ENCODE measurements around the gene CCDC57. TPM values are rescaled to one million over a fixed set of nuclear protein-coding genes. Genes with fewer than 3 reads are reported as not detected.

Gene CCDC57
- total RNA-seq, 1 experiment from 2014 or later, result 36.6 TPM

- Histone ChIP-seq H3K27me3 (ENCODE audit: low read length) (no peaks in the 10 kb centered on the region), H3K36me3 (ENCODE audit: low read depth, low read length) (peaks cover 38% of the 10 kb centered on the region), H3K27ac (ENCODE audit: low read length) (0 out of 2 replicates have a peak overlapping the region, but pooled peaks have one; percentile 9), H3K4me1 (ENCODE audit: insufficient read depth, low read length) (peaks cover 69% of the 10 kb centered on the region), H2AFZ (ENCODE audit: low read length) (no peak overlapping the region), H3K9ac (ENCODE audit: low read length) (no peak overlapping the region), H4K20me1 (ENCODE audit: low read length) (peaks cover 75% of the 10 kb centered on the region), H3K9me2 (replicated peaks; ENCODE audit: low read length) (no peaks in the 10 kb centered on the region), H3K4me3 (ENCODE audit: low read length) (no peak overlapping the region), H3K79me2 (ENCODE audit: low read length) (peaks cover 86% of the 10 kb centered on the region), H3K9me3 (ENCODE audit: low read length) (no peaks in the 10 kb centered on the region), H3F3A (ENCODE audit: low read length, unreplicated experiment) (peaks cover 20% of the 10 kb centered on the region), H3K4me2 (ENCODE audit: low read length) (no peak overlapping the region)
- BruUV-seq (replicated peaks), result no TSS peak
- DNase-seq (peak; percentile 63), ATAC-seq (no peak)
- ChIA-PET POLR2A (ENCODE audit: unreplicated experiment) (no interaction called here), CTCF (interaction anchor here (0.5 to 1.2 kb wide), 2 partner anchors 30 to 380 kb away, joined by 3 to 7 read pairs; no protein-coding TSS in a partner anchor)
- TF ChIP-seq CTCF (conservative IDR thresholded peaks at IDR 0.05; ENCODE audit: low read depth, low read length), result peak; percentile 88
- no peak for TF ChIP-seq EZH2phosphoT487 (IDR thresholded peaks at IDR 0.05; ENCODE audit: borderline replicate concordance, low read length)
- intact Hi-C loops (cut with micrococcal nuclease), result no loop called here
Measured at GRCh38 chr17:82236142-82236971, 23.7 kb upstream of the CCDC57 start.

- peaks cover 92% of the 10 kb centered on the region for H3K79me2 ChIP-seq (ENCODE audit: low read length)
- intact Hi-C loops (cut with micrococcal nuclease), result no loop called here
- H3K9me2 ChIP-seq (replicated peaks; ENCODE audit: low read length), result no peaks in the 10 kb centered on the region
- peaks cover 78% of the 10 kb centered on the region for H4K20me1 ChIP-seq (ENCODE audit: low read length)
- H3K4me1 ChIP-seq (ENCODE audit: insufficient read depth, low read length), result peaks cover 63% of the 10 kb centered on the region
- H3K27me3 ChIP-seq (ENCODE audit: low read length), result no peaks in the 10 kb centered on the region
- 0 out of 2 replicates have a peak, but pooled peaks have one; percentile 2 for ATAC-seq
- H3K27ac ChIP-seq (ENCODE audit: low read length), result 0 out of 2 replicates have a peak overlapping the region, but pooled peaks have one; percentile 9
- no TSS peak for BruUV-seq (replicated peaks)
- no peak for DNase-seq
- TF ChIP-seq EZH2phosphoT487 (IDR thresholded peaks at IDR 0.05; ENCODE audit: borderline replicate concordance, low read length) (no peak), EZH2 (IDR thresholded peaks at IDR 0.05; ENCODE audit: low read length, unreplicated experiment) (no peak), CTCF (conservative IDR thresholded peaks at IDR 0.05; ENCODE audit: low read depth, low read length) (no peak)
- H3F3A ChIP-seq (ENCODE audit: low read length, unreplicated experiment), result peaks cover 17% of the 10 kb centered on the region
- no peak overlapping the region for H2AFZ ChIP-seq (ENCODE audit: low read length)
- H3K9me3 ChIP-seq (ENCODE audit: low read length), result no peaks in the 10 kb centered on the region
- POLR2A ChIA-PET (ENCODE audit: unreplicated experiment), result no interaction called here
- no peak overlapping the region for H3K4me2 ChIP-seq (ENCODE audit: low read length)
- H3K9ac ChIP-seq (ENCODE audit: low read length), result no peak overlapping the region
- CTCF ChIA-PET, result interaction anchor here (0.6 to 1.2 kb wide), 2 partner anchors 30 to 82 kb away, joined by 3 to 7 read pairs; no protein-coding TSS in a partner anchor
- H3K36me3 ChIP-seq (ENCODE audit: low read depth, low read length), result peaks cover 38% of the 10 kb centered on the region
- H3K4me3 ChIP-seq (ENCODE audit: low read length), result no peak overlapping the region
Measured at GRCh38 chr17:82235775-82236141, 23.1 kb upstream of the CCDC57 start.
